Sigmoid colon (tissue), 7 donors: Measurements from ENCODE around the gene DNAH14. TPM values are rescaled to one million over a fixed set of nuclear protein-coding genes. Genes with fewer than 3 reads are reported as not detected.
"Not testable (repeated sequence)": the region's sequence is repeated elsewhere in the genome, so short reads cannot be mapped to it uniquely, and the experiment has no call there.

Source experiments
- DNase-seq: peaks from one replicate; pipeline ENCODE4 v3.0.0-alpha.2; 2019
- H3K27ac ChIP-seq, 4 donors: fragments of 200-600 bp; sonication (generic); one replicate each; pipeline ENCODE4 v1.5.1; 2016 to 2019; ENCODE audit warnings: mild to moderate bottlenecking in 1 of 4
- H3K27me3 ChIP-seq, 3 donors: fragments of 200-600 bp; sonication (generic); one replicate each; pipeline ENCODE4 v1.5.1; 2019; ENCODE audit warnings: mild to moderate bottlenecking in 1 of 3
- H3K36me3 ChIP-seq, 4 donors: fragments of 200-600 bp; sonication (generic); one replicate each; pipeline ENCODE4 v1.5.1; 2016 to 2019
- H3K4me1 ChIP-seq, 4 donors: fragments of 200-600 bp; sonication (generic); one replicate each; pipeline ENCODE4 v1.5.1; 2017 to 2019
- H3K4me3 ChIP-seq, 4 donors: fragments of 200-600 bp; sonication (generic); one replicate each; pipeline ENCODE4 v1.5.1; 2017 to 2019; ENCODE audit warnings: mild to moderate bottlenecking in 2 of 4, moderate library complexity in 1 of 4
- H3K9me3 ChIP-seq, 4 donors: fragments of 200-600 bp in 3 of 4; sonication (generic) in 3 of 4; one replicate each; pipeline versions ENCODE4 v1.5.1 to v1.6.1; 2013 to 2019
- EP300 ChIP-seq, 4 donors: sonication (generic); formaldehyde crosslinking; IDR thresholded peaks; one replicate each; pipeline ENCODE4 v1.6.1; 2017; ENCODE audit warnings: antibody characterized with exemption in 4 of 4
- POLR2A ChIP-seq, 2 donors: fragments of 450-650 bp; IDR thresholded peaks; one replicate each; pipeline ENCODE4 v1.6.1; 2016; ENCODE audit warnings: antibody characterized with exemption in 2 of 2, mild to moderate bottlenecking in 2 of 2, moderate library complexity in 2 of 2
- POLR2AphosphoS5 ChIP-seq, 4 donors: sonication (generic); formaldehyde crosslinking; IDR thresholded peaks; one replicate each; pipeline ENCODE4 v1.6.1; 2017; ENCODE audit warnings: antibody characterized with exemption in 4 of 4
- WGBS, 2 donors: extraction: QIAGEN DNeasy Blood & Tissue Kit; methylation state at CpG; one replicate each; pipeline ENCODE4 v1.1.7; 2013; 5-methylcytosine and 5-hydroxymethylcytosine counted together
- intact Hi-C: fragments of 100-400 bp; cut with DNase I; formaldehyde crosslinking; loops from one replicate; pipeline ENCODE4 v1.15.1; 2023
- polyA plus RNA-seq, 3 donors: library from polyadenylated mRNA; stranded (reverse); fragments of 200-250 nt; gene quantifications; one replicate each; pipeline ENCODE4 v1.2.3, GENCODE V29; 2013
- total RNA-seq, 4 donors: library from RNA; depleted of rRNA; stranded (reverse); fragments of >200 nt; gene quantifications; one replicate each; pipeline ENCODE4 v1.1.0, GENCODE V29; 2016
- TF ChIP-seq, protein P1 (sequence below), 4 experiments: fragments of 450-650 bp in 3 of 4; fragments of 200-600 bp in 1 of 4; IDR thresholded peaks; one replicate each; pipeline ENCODE4 v1.5.1; 2016 to 2019; ENCODE audit warnings: antibody characterized with exemption in 4 of 4, mild to moderate bottlenecking in 3 of 4, moderate library complexity in 2 of 4
- donor health status: healthy with polysubstance abuse.
- donor health status: Bipolar disorder and iron deficiency.
- donor health status: healthy.

Gene DNAH14
- total RNA-seq: 1 to 10 TPM; 3.2 to 9.7 (median 7.7) TPM
- polyA plus RNA-seq: 1 to 10 TPM; 2.4 to 3.3 (median 2.5) TPM

GRCh38 chr1:224929335-224930237 is at the start of gene DNAH14:
TSS of gene DNAH14 (plus strand) at chr1:224929675. CDS start at chr1:224952703, 23,028 bp downstream.
- Histone ChIP-seq H3K4me1 (peaks cover 0 to 9% (median 4%) of the 10 kb centered on the region in 4 donors), H3K9me3 (peaks cover 0 to 5% (median 1%) of the 10 kb centered on the region in 4 donors), H3K36me3 (no peaks in the 10 kb centered on the region), H3K4me3 (peak within 1 kb of the TSS; percentile 32 to 66 (median 54)), H3K27ac (peak within 1 kb of the TSS in 2 of 4 donors; percentile 63 to 67), H3K27me3 (no peaks in the 10 kb centered on the region)
- no peak for TF ChIP-seq POLR2A (IDR thresholded peaks at IDR 0.05)
- TF ChIP-seq, protein P1, sequence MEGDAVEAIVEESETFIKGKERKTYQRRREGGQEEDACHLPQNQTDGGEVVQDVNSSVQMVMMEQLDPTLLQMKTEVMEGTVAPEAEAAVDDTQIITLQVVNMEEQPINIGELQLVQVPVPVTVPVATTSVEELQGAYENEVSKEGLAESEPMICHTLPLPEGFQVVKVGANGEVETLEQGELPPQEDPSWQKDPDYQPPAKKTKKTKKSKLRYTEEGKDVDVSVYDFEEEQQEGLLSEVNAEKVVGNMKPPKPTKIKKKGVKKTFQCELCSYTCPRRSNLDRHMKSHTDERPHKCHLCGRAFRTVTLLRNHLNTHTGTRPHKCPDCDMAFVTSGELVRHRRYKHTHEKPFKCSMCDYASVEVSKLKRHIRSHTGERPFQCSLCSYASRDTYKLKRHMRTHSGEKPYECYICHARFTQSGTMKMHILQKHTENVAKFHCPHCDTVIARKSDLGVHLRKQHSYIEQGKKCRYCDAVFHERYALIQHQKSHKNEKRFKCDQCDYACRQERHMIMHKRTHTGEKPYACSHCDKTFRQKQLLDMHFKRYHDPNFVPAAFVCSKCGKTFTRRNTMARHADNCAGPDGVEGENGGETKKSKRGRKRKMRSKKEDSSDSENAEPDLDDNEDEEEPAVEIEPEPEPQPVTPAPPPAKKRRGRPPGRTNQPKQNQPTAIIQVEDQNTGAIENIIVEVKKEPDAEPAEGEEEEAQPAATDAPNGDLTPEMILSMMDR (IDR thresholded peaks at IDR 0.05): no peak
- no peak for TF ChIP-seq EP300 (IDR thresholded peaks at IDR 0.05)
- peak in 3 of 4 donors; percentile 30 to 45 (median 42) for TF ChIP-seq POLR2AphosphoS5 (IDR thresholded peaks at IDR 0.05)
- peak; percentile 68 for DNase-seq
- intact Hi-C loops: no loop called here
- WGBS, 2 donors: 1% methylated on average over 75 of the region's 75 CpGs

DNA sequence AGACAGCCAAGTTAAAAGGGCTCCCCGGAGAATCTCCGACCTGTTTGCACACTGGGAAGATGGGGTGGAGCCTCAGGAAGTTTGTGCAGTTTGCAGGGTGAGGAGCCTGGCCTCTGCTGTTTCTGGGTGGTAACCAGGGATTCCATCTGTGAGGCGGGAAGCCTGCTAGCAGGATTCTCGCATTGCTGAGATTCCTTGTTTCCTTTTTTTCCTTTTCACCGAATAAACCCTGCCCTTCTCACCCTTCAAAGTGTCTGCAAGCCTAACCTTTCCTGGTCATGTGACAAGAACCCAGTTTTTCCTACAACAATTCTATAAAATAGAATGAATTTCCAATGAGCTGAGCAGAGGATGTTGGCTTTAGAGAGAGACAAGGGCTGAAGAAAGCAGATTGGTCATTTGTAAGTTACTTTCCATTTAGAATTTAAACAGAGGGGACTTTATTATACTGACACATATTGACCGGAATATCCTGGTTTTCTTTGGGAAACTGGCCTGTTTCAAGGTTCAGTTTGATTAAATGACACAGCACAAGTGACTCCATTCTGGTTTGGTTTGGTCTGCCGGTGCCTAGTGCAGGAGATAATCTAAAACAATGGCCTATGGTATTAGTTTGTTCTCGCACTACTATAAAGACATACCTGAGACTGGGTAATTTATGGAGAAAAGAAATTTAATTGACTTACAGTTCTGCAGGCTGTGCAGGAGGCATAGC is 48.7 kb upstream of the DNAH14 start:
- TF ChIP-seq EP300 (IDR thresholded peaks at IDR 0.05) (no peak), POLR2AphosphoS5 (IDR thresholded peaks at IDR 0.05) (no peak), POLR2A (IDR thresholded peaks at IDR 0.05) (no peak)
- TF ChIP-seq, protein P1 (IDR thresholded peaks at IDR 0.05): no peak

DNA sequence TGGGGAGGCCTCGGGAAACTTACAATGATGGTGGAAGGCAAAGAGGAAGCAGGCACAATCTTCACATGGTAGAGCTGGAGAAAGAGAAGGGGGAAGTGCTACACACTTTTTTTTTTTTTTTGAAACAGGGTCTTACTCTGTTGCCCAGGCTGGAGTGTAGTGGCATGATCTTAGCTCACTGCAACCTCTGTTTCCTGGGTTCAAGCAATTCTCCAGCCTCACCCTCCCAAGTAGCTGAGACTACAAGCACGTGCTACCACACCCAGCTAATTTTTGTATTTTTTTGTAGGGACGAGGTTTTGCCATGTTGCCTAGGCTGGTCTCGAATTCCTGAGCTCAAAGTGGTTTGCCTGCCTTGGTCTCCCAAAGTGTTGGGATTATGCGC is 48.2 kb upstream of the DNAH14 start:
- intact Hi-C loops, H3K4me3 ChIP-seq, H3K27ac ChIP-seq, DNase-seq, H3K27me3 ChIP-seq, H3K9me3 ChIP-seq, H3K36me3 ChIP-seq: not testable (repeated sequence)
- peaks cover 0 to 15% (median 14%) of the 10 kb centered on the region in 4 donors for H3K4me1 ChIP-seq
- 76 to 78% methylated on average over 5 of the region's 5 CpGs for WGBS, 2 donors

More for the DNA sequence above, 48.7 kb upstream of the DNAH14 start:
- Histone ChIP-seq H3K4me1 (peaks cover 0 to 15% (median 14%) of the 10 kb centered on the region in 4 donors), H3K27ac (no peak overlapping the region), H3K36me3 (no peaks in the 10 kb centered on the region), H3K4me3 (no peak overlapping the region), H3K27me3 (no peaks in the 10 kb centered on the region), H3K9me3 (no peaks in the 10 kb centered on the region)
- DNase-seq: no peak
- 24 to 61% methylated on average over 8 of the region's 8 CpGs for WGBS, 2 donors
- intact Hi-C loops: no loop called here

- H3K27me3 ChIP-seq: no peaks in the 10 kb centered on the region
- H3K36me3 ChIP-seq: no peaks in the 10 kb centered on the region
- peaks cover 0 to 15% (median 14%) of the 10 kb centered on the region in 4 donors for H3K4me1 ChIP-seq
- no peak for DNase-seq
- intact Hi-C loops: no loop called here
- TF ChIP-seq POLR2AphosphoS5 (IDR thresholded peaks at IDR 0.05) (no peak), EP300 (IDR thresholded peaks at IDR 0.05) (no peak), POLR2A (IDR thresholded peaks at IDR 0.05) (no peak)
- TF ChIP-seq, protein P1 (IDR thresholded peaks at IDR 0.05): no peak
- no peak overlapping the region for H3K27ac ChIP-seq
- no peak overlapping the region for H3K4me3 ChIP-seq
- H3K9me3 ChIP-seq: no peaks in the 10 kb centered on the region
Measured at GRCh38 chr1:224881762-224882211, 47.7 kb upstream of the DNAH14 start.

DNA sequence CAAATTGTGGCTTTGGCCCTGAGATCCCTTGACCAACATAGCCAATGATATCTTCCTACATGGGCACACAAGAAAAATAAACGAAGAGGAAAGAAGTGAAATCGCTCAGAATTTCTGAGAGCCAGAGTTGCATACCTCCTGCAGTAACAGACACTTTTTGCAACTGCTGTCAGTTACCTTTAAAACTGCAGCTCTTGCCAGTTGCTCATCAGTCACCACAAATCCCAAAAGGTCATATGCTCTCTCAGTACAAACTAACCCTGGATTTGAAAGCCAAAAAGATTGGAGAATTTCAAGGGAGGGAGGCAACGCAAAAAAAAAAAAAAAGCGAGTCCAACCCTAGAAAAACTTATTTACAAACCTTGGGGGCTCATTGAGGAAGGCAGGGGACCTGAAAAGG is 47.2 kb upstream of the DNAH14 start:
- intact Hi-C loops: no loop called here
- Histone ChIP-seq H3K27me3 (no peaks in the 10 kb centered on the region), H3K9me3 (no peaks in the 10 kb centered on the region), H3K4me1 (peaks cover 0 to 15% (median 14%) of the 10 kb centered on the region in 4 donors), H3K4me3 (no peak overlapping the region), H3K27ac (no peak overlapping the region), H3K36me3 (no peaks in the 10 kb centered on the region)
- no peak for DNase-seq
- TF ChIP-seq POLR2A (IDR thresholded peaks at IDR 0.05) (no peak), POLR2AphosphoS5 (IDR thresholded peaks at IDR 0.05) (no peak), EP300 (IDR thresholded peaks at IDR 0.05) (no peak)
- TF ChIP-seq, protein P1 (IDR thresholded peaks at IDR 0.05): no peak
- WGBS, 2 donors: 84% methylated on average over 4 of the region's 4 CpGs
